Muscle layer of colon (tissue), 2 donors: ENCODE results near the gene TCP10L.

ENCODE experiments used
- H3K27ac ChIP-seq: one replicate; pipeline ENCODE4 v1.7.0; 2013; ENCODE audit warnings: low read depth, mild to moderate bottlenecking, low read length, moderate library complexity
- H3K27me3 ChIP-seq, 2 donors: one replicate each; pipeline ENCODE4 v1.7.0; 2013; ENCODE audit warnings: low read length in 2 of 2, mild to moderate bottlenecking in 2 of 2; ENCODE audit not compliant: insufficient read depth in 2 of 2, control insufficient read depth in 1 of 2
- H3K36me3 ChIP-seq: one replicate; pipeline ENCODE4 v1.7.0; 2013; ENCODE audit warnings: mild to moderate bottlenecking, low read length; ENCODE audit not compliant: insufficient read depth
- H3K4me1 ChIP-seq: one replicate; pipeline ENCODE4 v1.7.0; 2013; ENCODE audit warnings: mild to moderate bottlenecking, low read length; ENCODE audit not compliant: insufficient read depth
- H3K4me3 ChIP-seq, 2 donors: one replicate each; pipeline ENCODE4 v1.7.0; 2013; ENCODE audit warnings: low read length in 2 of 2, low read depth in 1 of 2, mild to moderate bottlenecking in 1 of 2, moderate library complexity in 1 of 2
- H3K9ac ChIP-seq: one replicate; pipeline ENCODE4 v1.7.0; 2013; ENCODE audit warnings: low read length
- H3K9me3 ChIP-seq: one replicate; pipeline ENCODE4 v1.7.0; 2013; ENCODE audit warnings: mild to moderate bottlenecking, low read length
- donor health status: abdominal sarcoma.
- donor health status: Adenocarcinoma of cecum.

The TCP10L gene

DNA sequence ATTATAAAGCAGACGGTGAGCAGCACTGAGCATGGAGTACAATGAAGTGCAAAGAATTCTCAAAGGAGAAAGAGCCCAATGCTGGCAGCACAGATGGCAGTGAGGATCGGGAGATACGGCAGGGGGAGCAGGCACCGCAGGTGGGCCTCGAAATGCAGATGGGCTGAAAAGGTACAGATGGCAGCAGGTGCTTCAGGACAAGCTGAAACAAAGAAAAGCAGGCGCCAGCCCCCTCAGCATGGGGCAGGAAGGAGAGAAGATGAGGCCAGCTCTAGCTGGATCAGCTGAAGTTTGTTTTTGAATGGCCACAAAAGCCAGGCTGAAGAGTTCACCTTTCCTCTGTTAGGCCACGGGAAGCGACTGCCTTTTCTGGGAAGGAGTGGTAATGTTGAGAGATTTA, 19.1 kb upstream of the TCP10L start:
- Histone ChIP-seq H3K27me3 (no peaks in the 10 kb centered on the region), H3K9me3 (no peaks in the 10 kb centered on the region), H3K4me3 (no peak overlapping the region), H3K36me3 (peaks cover 75% of the 10 kb centered on the region), H3K4me1 (no peaks in the 10 kb centered on the region), H3K9ac (no peak overlapping the region), H3K27ac (no peak overlapping the region)

DNA sequence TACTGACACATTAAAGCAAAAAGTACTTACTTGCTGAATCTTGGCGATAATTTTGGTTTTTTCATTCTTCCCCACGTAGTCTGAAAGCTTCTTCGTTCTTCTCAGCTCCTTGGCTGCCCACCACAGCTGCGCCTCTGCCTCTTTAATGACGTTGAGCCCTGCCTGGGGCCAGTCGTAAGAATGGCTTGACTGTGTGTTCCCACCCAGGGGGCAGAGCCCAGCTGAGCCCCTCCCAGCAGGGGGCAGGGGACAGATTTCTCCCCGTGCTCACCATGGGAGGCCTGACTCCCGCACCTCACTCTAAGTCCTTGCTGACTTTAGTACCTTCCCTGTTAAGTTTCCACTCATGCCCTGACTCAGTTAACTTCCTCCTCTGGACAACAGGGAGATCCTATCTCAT, 17.8 kb upstream of the TCP10L start:
- no peak overlapping the region for H3K9ac ChIP-seq
- peaks cover 65% of the 10 kb centered on the region for H3K36me3 ChIP-seq
- no peaks in the 10 kb centered on the region for H3K27me3 ChIP-seq
- H3K27ac ChIP-seq, result no peak overlapping the region
- no peaks in the 10 kb centered on the region for H3K4me1 ChIP-seq
- H3K4me3 ChIP-seq, result no peak overlapping the region
- no peaks in the 10 kb centered on the region for H3K9me3 ChIP-seq

DNA sequence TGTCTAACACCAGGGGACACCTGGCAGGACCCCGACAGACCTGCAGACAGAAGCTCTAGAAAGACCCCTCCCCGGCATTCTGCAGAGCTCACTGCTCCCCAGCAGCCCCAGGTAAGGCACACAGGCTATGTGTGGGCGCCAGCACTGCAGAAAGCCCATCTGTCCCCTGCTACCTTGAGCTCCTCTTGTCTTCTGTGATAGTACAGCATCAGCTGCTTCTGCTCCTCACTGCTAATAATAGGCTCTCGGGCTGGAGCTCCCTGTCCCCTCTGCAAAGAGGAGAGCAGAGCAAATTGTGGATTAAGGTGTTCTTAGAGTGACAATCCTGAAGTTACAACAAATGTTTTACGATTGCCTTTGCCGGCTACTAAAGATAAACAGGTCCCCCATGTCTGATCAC, 16.8 kb upstream of the TCP10L start:
- peaks cover 56% of the 10 kb centered on the region for H3K36me3 ChIP-seq
- no peak overlapping the region for H3K9ac ChIP-seq

DNA sequence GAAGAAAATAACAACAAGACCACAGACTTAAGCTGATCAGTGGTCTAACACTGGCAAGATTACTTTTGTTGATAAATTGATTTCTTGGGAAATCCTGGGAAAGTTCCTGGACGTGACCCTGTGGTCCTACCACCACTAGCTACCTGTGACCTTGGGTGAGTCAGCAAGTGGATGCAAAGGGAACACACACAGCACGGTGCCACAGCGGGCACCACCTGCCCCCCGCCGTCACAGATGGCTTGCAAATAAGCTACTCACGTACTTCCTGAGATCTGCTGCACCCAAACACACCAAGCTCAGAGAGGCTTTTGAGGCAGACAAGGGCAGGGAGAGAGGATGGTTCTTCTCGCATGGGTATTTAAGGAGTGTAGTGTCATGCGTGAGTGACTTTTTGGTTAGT, 14.2 kb upstream of the TCP10L start:
- Histone ChIP-seq H3K9ac (no peak overlapping the region), H3K4me1 (no peaks in the 10 kb centered on the region), H3K36me3 (peaks cover 31% of the 10 kb centered on the region), H3K4me3 (no peak overlapping the region), H3K27ac (no peak overlapping the region), H3K9me3 (no peaks in the 10 kb centered on the region), H3K27me3 (no peaks in the 10 kb centered on the region)

More for the DNA sequence above, 16.8 kb upstream of the TCP10L start:
- Histone ChIP-seq H3K9me3 (no peaks in the 10 kb centered on the region), H3K27me3 (no peaks in the 10 kb centered on the region), H3K27ac (no peak overlapping the region), H3K4me3 (no peak overlapping the region), H3K4me1 (no peaks in the 10 kb centered on the region)

DNA sequence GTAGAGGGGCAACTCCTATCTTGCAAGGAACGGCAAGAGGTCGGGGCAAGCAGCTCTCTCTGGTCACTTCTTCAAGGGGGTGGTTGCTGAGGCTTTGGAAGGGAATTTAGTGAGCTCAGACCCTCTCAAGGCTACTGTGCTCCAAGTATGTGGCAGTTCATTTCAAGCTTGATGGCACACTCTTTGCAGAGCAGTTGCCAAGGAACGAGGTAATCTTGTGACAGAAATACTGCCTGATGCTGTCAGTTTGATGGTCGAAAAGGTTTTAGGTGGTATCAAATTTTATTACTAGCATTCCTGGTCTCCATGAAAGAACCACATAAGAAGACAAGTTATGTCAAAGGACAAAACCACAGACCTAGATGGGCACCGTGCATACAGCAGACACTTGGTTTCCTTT, 13.8 kb upstream of the TCP10L start:
- peaks cover 26% of the 10 kb centered on the region for H3K36me3 ChIP-seq
- no peak overlapping the region for H3K4me3 ChIP-seq
- H3K9ac ChIP-seq, result no peak overlapping the region
- no peaks in the 10 kb centered on the region for H3K9me3 ChIP-seq
- H3K27ac ChIP-seq, result no peak overlapping the region
- no peaks in the 10 kb centered on the region for H3K27me3 ChIP-seq
- H3K4me1 ChIP-seq, result no peaks in the 10 kb centered on the region

DNA sequence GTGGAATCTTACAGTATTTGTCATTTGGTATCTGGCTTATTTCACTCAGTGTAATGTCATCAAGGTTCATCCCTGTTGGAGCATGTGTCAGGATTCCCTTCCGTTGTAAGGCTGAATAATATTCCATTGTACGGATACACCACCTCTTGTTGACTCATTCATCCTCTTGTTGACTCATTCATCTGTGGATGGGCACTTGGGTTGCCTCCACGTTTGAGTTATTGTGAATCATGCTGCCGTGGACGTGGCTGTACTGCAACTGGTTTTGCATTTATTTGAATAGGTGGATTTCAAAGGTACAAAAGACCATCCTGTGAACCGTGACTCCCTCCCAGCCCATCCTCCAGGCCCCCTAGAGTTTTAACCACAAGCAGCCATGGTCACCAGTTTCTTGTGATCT, 11.9 kb upstream of the TCP10L start:
- H3K27me3 ChIP-seq, result no peaks in the 10 kb centered on the region
- H3K4me1 ChIP-seq, result no peaks in the 10 kb centered on the region
- no peak overlapping the region for H3K4me3 ChIP-seq
- H3K36me3 ChIP-seq, result peaks cover 8% of the 10 kb centered on the region
- H3K27ac ChIP-seq, result no peak overlapping the region
- H3K9ac ChIP-seq, result no peak overlapping the region
- no peaks in the 10 kb centered on the region for H3K9me3 ChIP-seq

DNA sequence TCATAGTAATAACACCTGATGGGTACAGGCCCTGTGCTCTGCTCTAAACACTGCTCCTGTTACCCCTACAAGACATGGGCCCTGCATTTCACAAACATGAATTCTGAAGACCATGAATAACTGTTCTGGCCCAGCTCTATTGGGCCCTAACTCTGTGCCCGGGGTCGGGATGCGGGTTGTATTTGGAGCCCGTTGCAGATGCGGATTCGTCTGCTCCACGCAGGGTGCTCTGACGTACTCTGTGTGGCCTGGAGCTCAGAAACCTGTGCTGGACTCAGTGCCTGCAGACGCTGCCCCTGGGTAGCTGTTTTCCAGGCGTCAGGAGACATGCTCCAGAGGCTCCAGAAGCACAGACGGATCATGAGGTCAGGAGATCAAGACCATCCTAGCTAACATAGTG, 10.1 kb upstream of the TCP10L start:
- no peaks in the 10 kb centered on the region for H3K4me1 ChIP-seq
- H3K36me3 ChIP-seq, result peaks cover 4% of the 10 kb centered on the region
- no peaks in the 10 kb centered on the region for H3K9me3 ChIP-seq
- no peak overlapping the region for H3K9ac ChIP-seq
- no peak overlapping the region for H3K4me3 ChIP-seq
- H3K27me3 ChIP-seq, result no peaks in the 10 kb centered on the region
- no peak overlapping the region for H3K27ac ChIP-seq

DNA sequence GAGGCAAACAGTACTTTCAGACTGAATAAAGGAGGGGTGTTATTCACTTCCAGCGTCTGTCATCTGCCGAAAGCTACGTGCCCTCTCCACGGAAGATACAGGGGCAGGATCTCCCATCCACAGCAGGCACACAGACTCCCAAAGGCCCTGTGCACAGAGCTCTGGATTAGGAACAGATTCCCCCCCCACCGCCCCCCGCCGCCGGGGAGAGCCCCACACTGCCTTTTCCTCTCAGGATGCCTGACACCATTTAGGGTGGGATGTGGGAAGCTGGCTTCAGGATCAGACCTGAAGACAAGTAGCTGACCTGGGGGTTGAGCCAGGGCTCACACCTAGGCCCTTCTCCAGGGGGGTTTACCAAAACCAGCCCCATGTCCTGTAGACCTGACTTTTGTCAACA, 8.4 kb upstream of the TCP10L start:
- Histone ChIP-seq H3K27ac (no peak overlapping the region), H3K36me3 (no peaks in the 10 kb centered on the region), H3K27me3 (no peaks in the 10 kb centered on the region), H3K4me1 (no peaks in the 10 kb centered on the region), H3K4me3 (no peak overlapping the region), H3K9me3 (no peaks in the 10 kb centered on the region), H3K9ac (no peak overlapping the region)

DNA sequence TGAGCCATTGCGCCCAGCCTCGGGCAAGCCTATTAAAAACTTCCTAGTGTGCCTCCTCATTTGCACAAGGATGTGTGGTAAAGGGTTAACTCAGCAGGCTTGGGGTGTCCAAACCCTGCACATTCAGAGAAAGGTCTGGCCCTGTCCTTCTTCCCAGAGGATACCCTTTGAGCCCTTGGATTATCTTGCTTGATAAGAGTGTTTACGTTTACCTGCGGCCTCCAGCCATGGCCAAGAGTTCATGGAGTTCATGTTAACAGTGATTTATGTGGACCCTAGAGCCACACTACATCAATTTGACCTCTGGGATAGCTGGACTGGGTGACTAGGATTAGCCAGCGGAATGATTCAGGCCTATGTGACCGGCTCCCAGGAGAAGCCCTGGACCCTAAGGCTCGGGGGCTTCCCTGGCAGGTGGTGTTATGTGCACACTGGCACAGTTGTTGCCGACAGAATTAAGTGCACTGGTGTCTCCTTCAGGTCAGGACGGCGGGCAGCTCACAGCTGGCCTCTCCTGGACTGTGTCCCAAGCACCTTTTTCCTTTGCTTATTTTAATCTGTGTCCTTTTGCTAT, 7.7 kb upstream of the TCP10L start:
- H3K36me3 ChIP-seq, result no peaks in the 10 kb centered on the region

DNA sequence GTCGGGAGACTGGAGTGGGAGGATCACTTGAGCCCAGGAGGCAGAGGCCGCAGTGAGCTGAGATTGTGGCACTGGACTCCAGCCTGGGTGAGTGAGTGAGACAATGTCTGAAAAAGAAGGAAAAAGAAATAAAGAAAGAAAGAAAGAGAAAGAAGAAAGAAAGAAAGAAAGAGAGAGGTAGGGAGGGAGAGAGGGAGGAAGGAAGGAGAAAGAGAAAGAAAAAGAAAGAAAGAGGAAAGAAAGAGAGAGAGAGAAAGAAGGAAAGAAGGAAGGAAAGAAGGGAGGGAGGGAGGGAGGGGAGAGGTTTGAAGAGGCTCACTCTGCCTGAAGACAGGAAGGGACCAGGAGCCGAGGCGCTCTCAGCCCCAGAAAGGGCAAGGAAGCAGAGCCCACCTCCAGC, 4.8 kb upstream of the TCP10L start:
- no peak overlapping the region for H3K4me3 ChIP-seq
- H3K9ac ChIP-seq, result no peak overlapping the region
- no peaks in the 10 kb centered on the region for H3K9me3 ChIP-seq
- H3K36me3 ChIP-seq, result no peaks in the 10 kb centered on the region
- no peak overlapping the region for H3K27ac ChIP-seq
- no peaks in the 10 kb centered on the region for H3K4me1 ChIP-seq
- H3K27me3 ChIP-seq, result no peaks in the 10 kb centered on the region

More for the DNA sequence above, 7.7 kb upstream of the TCP10L start:
- H3K4me3 ChIP-seq, result no peak overlapping the region
- H3K4me1 ChIP-seq, result no peaks in the 10 kb centered on the region
- no peak overlapping the region for H3K9ac ChIP-seq
- no peaks in the 10 kb centered on the region for H3K9me3 ChIP-seq
- H3K27me3 ChIP-seq, result no peaks in the 10 kb centered on the region
- H3K27ac ChIP-seq, result no peak overlapping the region

DNA sequence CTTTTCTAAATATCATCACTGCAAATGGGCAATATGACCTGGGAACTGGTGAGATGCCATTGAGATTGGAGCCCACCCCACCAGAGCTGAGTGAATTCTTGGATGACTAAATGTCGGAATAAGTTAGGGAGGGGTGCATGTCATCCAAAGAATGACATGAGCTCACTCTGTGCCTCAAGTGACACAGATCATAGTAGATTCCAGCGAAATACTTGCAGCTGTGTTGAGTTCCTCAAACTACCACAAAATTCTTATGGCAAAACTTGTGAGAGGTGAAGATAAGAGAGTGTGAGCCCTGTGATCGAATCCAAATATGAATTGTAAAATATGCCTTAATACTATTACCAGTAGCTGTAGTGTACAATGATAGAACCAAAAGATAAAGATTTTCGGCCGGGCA, 2.3 kb upstream of the TCP10L start:
- H3K36me3 ChIP-seq, result no peaks in the 10 kb centered on the region

DNA sequence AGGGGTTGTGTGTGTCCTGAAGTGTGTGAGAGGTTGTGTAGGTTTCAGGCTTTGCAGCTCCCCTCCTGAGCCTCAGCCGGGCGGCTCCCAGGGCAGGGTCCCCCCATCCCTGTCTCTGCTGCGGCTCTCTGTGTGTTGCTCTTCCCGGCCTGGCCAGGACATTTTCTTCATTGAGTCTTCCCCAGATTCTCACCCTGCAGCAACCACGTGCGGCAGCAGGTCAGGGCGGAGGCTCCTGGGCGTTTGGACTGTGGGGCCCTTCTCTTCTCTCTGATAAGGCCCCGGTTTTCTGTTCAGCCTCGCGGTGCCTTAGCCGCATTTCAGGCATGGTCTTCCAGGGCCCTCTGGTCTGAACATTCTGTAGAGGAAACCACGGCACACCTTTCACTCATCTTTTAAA, 1.8 kb upstream of the TCP10L start:
- H3K36me3 ChIP-seq, result no peaks in the 10 kb centered on the region
- H3K9me3 ChIP-seq, result no peaks in the 10 kb centered on the region
- H3K27me3 ChIP-seq, result no peaks in the 10 kb centered on the region
- H3K4me3 ChIP-seq, result no peak overlapping the region
- no peak overlapping the region for H3K9ac ChIP-seq
- no peaks in the 10 kb centered on the region for H3K4me1 ChIP-seq
- H3K27ac ChIP-seq, result no peak overlapping the region

More for the DNA sequence above, 2.3 kb upstream of the TCP10L start:
- Histone ChIP-seq H3K27me3 (no peaks in the 10 kb centered on the region), H3K4me3 (no peak overlapping the region), H3K27ac (no peak overlapping the region), H3K9me3 (no peaks in the 10 kb centered on the region), H3K4me1 (no peaks in the 10 kb centered on the region), H3K9ac (no peak overlapping the region)
